Heart left ventricle (tissue), 16 donors: ENCODE results near the gene TUBB. TPM values are rescaled to one million over a fixed set of nuclear protein-coding genes. Genes with fewer than 3 reads are reported as not detected.

ENCODE experiments used
- ATAC-seq, 4 donors: fragments of 200-7000 bp; cut with Tn5 transposase; one replicate each; pipeline ENCODE4 v1.9.1; 2020 to 2022; ENCODE audit warnings: moderate library complexity in 4 of 4, mild to moderate bottlenecking in 3 of 4, moderate number of reproducible peaks in 1 of 4
- DNase-seq, 5 donors: peaks; one replicate each; pipeline ENCODE4 v3.0.0-alpha.2; 2020
- H3K27ac ChIP-seq, 12 donors: fragments of 200-600 bp; sonication (generic) in 4 of 12; one replicate each; pipeline versions ENCODE4 v1.5.0 to v1.8.0; 2016 to 2022; ENCODE audit warnings: mild to moderate bottlenecking in 2 of 12
- H3K27me3 ChIP-seq, 9 donors: fragments of 200-600 bp; sonication (generic) in 2 of 9; one replicate each; pipeline versions ENCODE4 v1.5.1 to v1.8.0; 2016 to 2022; ENCODE audit warnings: mild to moderate bottlenecking in 3 of 9
- H3K36me3 ChIP-seq, 9 donors: fragments of 200-600 bp; sonication (generic) in 2 of 9; one replicate each; pipeline versions ENCODE4 v1.5.0 to v1.8.0; 2018 to 2022; ENCODE audit warnings: mild to moderate bottlenecking in 2 of 9
- H3K4me1 ChIP-seq, 12 donors: fragments of 200-600 bp; sonication (generic) in 4 of 12; one replicate each; pipeline versions ENCODE4 v1.5.0 to v1.8.0; 2016 to 2022; ENCODE audit warnings: mild to moderate bottlenecking in 3 of 12
- H3K4me3 ChIP-seq, 12 donors: fragments of 200-600 bp; sonication (generic) in 4 of 12; one replicate each; pipeline versions ENCODE4 v1.5.0 to v1.8.0; 2017 to 2022; ENCODE audit warnings: mild to moderate bottlenecking in 9 of 12, moderate library complexity in 4 of 12
- H3K9me3 ChIP-seq, 12 donors: fragments of 200-600 bp; sonication (generic) in 4 of 12; one replicate each; pipeline versions ENCODE4 v1.5.0 to v1.8.0; 2016 to 2022; ENCODE audit warnings: mild to moderate bottlenecking in 1 of 12
- POLR2A ChIP-seq, 2 donors: fragments of 450-650 bp; IDR thresholded peaks; one replicate each; pipeline ENCODE4 v1.6.1; 2017; ENCODE audit warnings: antibody characterized with exemption in 2 of 2, mild to moderate bottlenecking in 2 of 2, moderate library complexity in 2 of 2
- WGBS, 4 donors: extraction: QIAGEN DNeasy Blood & Tissue Kit in 2 of 4; methylation state at CpG; one replicate each; pipeline versions ENCODE4 v1.1.5 to v1.1.7; 2013 to 2018; 5-methylcytosine and 5-hydroxymethylcytosine counted together
- intact Hi-C, 10 donors: fragments of 100-400 bp; cut with DNase I; formaldehyde crosslinking; loops; one replicate each; pipeline versions ENCODE4 v1.11.1 to v1.14.2; 2022
- polyA plus RNA-seq, 2 donors: library from polyadenylated mRNA; stranded (reverse); fragments of 200-250 nt; gene quantifications; one replicate each; pipeline ENCODE4 v1.2.3, GENCODE V29; 2013
- total RNA-seq, 9 donors: library from RNA; depleted of rRNA in 2 of 9; stranded (reverse); fragments of >200 nt in 2 of 9; fragmentation: NEBNext Ultra II Directional in 3 of 9; extraction: Animal tissue kit (Norgen Biotek cat#: 25700) in 3 of 9; gene quantifications; one replicate each; pipeline versions ENCODE4 v1.1.0 to v1.2.4, GENCODE V29; 2016 to 2023
- TF ChIP-seq, protein P1 (sequence below), 12 donors: fragments of 200-600 bp; sonication (generic) in 4 of 12; IDR thresholded peaks; one replicate each; pipeline versions ENCODE4 v1.5.0 to v1.8.0; 2018 to 2022; ENCODE audit warnings: antibody characterized with exemption in 12 of 12, mild to moderate bottlenecking in 5 of 12
- donor health status: ischemic (EF 13 %, LVEDD 7.1; RV severe dilation, severe dysfunction).
- donor health status: healthy with polysubstance abuse.
- donor health status: DM: no; HTN: yes; CAD: no.
- donor health status: DM: no; HTN: no; CAD: no.
- donor health status: ischemic (EF 25% LVEDD 6.9; RV normal size, moderate dysfunction).
- donor health status: ischemic (EF 25% LVEDD 5.7; RV mildly dilated, moderate dysfunction).
- donor health status: healthy.
- donor health status: DM: yes; HTN: yes; CAD: no.
- donor health status: ischemic (EF 35%, LVEDD 5.7; RV mildly dilated, moderate dysfunction).
- donor health status: nonischemic (EF 11% LVEDD 7.7; RV severe dilation, severe dysfunction).
- donor health status: DM: yes; HTN: yes; CAD: no.
- donor health status: PGD.
- donor health status: ischemic (EF 29% LVEDD 5.4; RV normal size, mild dysfunction).
- donor health status: nonischemic (EF 23%, LVEDD 6.1; RV moderate dilation, normal function).

Gene TUBB
- total and polyA plus RNA-seq, 11 donors: 183 to 497 (median 238) TPM

DNA sequence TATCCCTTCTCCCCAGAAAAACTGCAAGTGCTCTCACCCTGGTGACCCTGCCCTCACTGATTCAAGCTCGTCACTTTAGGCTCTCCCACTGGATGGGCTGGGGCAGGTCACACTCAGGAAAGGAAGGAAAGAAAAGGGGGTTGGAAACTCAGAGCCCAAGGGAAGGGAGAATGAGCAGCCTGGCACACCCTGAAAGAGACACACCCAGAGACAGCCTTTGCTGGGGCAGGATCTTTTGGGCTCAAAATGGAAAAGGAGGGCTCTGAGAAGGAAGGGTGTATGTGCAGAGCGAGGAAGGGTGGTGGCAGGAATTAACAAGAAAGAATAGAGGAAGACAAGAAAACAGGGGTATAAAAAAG, 36.2 kb upstream of the TUBB start:
- Histone ChIP-seq H3K4me1 (peaks cover 0 to 86% (median 53%) of the 10 kb centered on the region in 12 donors), H3K9me3 (no peaks in the 10 kb centered on the region), H3K27me3 (no peaks in the 10 kb centered on the region), H3K4me3 (peak overlapping the region; percentile 52 to 96 (median 74)), H3K27ac (peak overlapping the region; percentile 92 to 100 (median 98)), H3K36me3 (peaks cover 0 to 38% (median 9%) of the 10 kb centered on the region in 9 donors)
- DNase-seq (no peak), ATAC-seq (no peak)
- intact Hi-C loops: loop anchor here in 4 of 10 donors (1.0 to 10.0 kb wide), 8 partner anchors 37 to 401 kb away; partner anchors contain the start of genes DDR1 (in 2 of the 4) and TUBB (in 1 of the 4)
- TF ChIP-seq, protein P1, sequence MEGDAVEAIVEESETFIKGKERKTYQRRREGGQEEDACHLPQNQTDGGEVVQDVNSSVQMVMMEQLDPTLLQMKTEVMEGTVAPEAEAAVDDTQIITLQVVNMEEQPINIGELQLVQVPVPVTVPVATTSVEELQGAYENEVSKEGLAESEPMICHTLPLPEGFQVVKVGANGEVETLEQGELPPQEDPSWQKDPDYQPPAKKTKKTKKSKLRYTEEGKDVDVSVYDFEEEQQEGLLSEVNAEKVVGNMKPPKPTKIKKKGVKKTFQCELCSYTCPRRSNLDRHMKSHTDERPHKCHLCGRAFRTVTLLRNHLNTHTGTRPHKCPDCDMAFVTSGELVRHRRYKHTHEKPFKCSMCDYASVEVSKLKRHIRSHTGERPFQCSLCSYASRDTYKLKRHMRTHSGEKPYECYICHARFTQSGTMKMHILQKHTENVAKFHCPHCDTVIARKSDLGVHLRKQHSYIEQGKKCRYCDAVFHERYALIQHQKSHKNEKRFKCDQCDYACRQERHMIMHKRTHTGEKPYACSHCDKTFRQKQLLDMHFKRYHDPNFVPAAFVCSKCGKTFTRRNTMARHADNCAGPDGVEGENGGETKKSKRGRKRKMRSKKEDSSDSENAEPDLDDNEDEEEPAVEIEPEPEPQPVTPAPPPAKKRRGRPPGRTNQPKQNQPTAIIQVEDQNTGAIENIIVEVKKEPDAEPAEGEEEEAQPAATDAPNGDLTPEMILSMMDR (IDR thresholded peaks at IDR 0.05): no peak
- TF ChIP-seq POLR2A (IDR thresholded peaks at IDR 0.05): no peak
- WGBS, 4 donors: 35 to 48% (median 42%) methylated on average over 2 of the region's 2 CpGs

DNA sequence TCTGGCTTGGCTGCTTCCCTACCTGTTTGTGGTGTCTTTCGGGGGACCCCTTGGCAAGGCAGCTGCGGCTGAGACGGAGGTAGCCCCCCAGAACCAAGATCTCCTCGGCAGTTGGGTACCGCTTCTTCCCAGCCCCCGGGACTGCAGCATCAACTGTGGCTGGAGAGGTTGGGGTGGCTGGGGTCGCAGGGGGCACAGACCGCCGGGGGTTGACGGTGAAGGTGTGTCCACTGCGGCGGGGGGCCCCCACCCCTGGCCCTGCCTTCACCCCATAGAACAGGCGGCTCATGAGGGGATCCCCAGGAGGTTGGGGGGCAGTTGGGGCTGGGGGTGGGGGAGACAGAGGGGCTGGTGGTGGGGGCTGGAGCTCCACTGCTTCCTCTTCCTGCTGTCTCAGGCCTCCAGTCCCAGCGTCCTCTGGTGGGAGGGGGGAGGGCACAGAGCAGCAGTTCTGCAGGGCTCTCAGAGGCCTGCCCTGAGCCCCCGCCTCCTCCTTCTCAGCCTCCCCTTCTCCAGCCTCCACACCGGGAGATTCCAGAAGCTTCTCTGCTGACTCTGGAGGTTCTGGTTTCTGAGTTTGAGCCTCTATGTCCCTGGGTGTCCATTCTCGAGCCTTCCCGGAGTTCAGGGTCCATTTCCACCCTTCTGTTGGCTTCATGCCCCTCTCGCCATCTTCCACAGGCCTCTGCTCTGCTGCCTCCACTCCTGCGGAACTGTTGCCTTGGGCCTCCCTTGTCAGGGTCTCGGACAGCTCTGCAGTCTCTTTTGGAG, 35.6 kb upstream of the TUBB start:
- peaks cover 0 to 86% (median 54%) of the 10 kb centered on the region in 12 donors for H3K4me1 ChIP-seq
- TF ChIP-seq, protein P1 (IDR thresholded peaks at IDR 0.05): no peak
- TF ChIP-seq POLR2A (IDR thresholded peaks at IDR 0.05): no peak
- intact Hi-C loops: loop anchor here in 4 of 10 donors (2.0 to 10.0 kb wide), 7 partner anchors 36 to 400 kb away; partner anchors contain the start of genes DDR1 (in 2 of the 4) and TUBB (in 1 of the 4)
- no peak for ATAC-seq
- H3K9me3 ChIP-seq: no peaks in the 10 kb centered on the region
- H3K36me3 ChIP-seq: peaks cover 0 to 32% (median 7%) of the 10 kb centered on the region in 9 donors
- DNase-seq: peak; percentile 74 to 84 (median 78)
- WGBS, 4 donors: 28 to 57% (median 41%) methylated on average over 15 to 21 of the region's 21 CpGs
- H3K27ac ChIP-seq: peak overlapping the region; percentile 92 to 100 (median 98)
- H3K27me3 ChIP-seq: no peaks in the 10 kb centered on the region
- H3K4me3 ChIP-seq: peak overlapping the region; percentile 52 to 96 (median 74)

DNA sequence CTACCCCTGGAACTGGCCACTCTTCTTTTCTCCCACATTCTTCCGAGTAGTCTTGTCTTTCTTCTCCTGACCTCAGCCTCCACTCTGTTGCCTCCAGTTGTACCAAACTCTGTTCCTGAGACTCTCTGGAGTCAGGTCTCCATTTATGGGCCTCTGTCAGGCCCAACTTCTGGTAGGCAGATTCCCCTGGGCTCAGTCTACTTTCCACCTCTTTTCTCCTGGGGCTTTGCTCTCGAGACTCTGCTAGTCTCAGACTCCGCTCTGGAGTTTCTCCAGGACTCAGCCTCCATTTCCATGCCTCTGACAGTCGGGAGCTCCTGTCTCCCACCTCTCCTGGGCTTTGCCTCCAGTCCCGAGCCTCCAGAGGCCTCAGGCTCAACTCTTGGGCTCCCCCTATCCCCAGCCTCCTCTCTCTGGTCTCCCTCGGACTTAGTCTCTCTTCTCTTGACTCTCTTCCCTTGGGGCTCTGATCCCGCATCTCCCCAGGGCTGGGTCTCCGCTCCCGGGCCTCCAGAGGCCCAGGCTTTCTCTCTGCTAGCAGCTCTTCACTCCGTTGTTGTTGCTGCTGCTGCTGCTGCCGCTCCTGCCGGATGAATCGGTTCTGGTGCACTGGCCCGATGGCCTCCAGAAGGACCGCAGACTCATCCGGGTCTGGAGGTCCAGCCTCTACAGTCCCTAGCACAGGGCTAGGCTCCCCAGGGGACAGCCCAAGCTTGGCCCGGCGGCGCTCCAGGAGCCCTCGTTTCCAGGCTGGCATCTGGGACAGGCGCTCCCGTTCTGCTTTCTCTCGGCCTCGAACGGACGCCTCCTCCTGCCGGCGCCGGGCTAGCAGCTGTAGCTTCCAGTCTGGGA, 34.8 kb upstream of the TUBB start:
- Histone ChIP-seq H3K27me3 (no peaks in the 10 kb centered on the region), H3K9me3 (no peaks in the 10 kb centered on the region), H3K4me3 (peak overlapping the region; percentile 52 to 96 (median 74)), H3K36me3 (peaks cover 0 to 24% (median 3%) of the 10 kb centered on the region in 9 donors), H3K4me1 (peaks cover 4 to 86% (median 54%) of the 10 kb centered on the region in 12 donors), H3K27ac (peak overlapping the region; percentile 92 to 100 (median 98))
- 32 to 46% (median 39%) methylated on average over 29 of the region's 29 CpGs for WGBS, 4 donors
- DNase-seq: peak in 1 of 5 donors; percentile 69
- intact Hi-C loops: loop anchor here in 5 of 10 donors (2.0 to 10.0 kb wide), 3 partner anchors 35 to 399 kb away; partner anchors contain the start of genes TUBB (in 4 of the 5) and DDR1 (in 1 of the 5)
- ATAC-seq: no peak
- TF ChIP-seq POLR2A (IDR thresholded peaks at IDR 0.05): no peak
- TF ChIP-seq, protein P1 (IDR thresholded peaks at IDR 0.05): peak in 3 of 12 donors; percentile 2 to 26 (median 7)
